Esophagus squamous epithelium (tissue), 4 donors: ENCODE data around the gene RIT2.

Experiments
- POLR2A ChIP-seq, 4 donors: fragments of 450-650 bp; IDR thresholded peaks; one replicate each; pipeline ENCODE4 v1.6.1; 2017; ENCODE audit warnings: antibody characterized with exemption in 4 of 4, mild to moderate bottlenecking in 4 of 4, moderate library complexity in 3 of 4
- TF ChIP-seq, protein P1 (sequence below), 6 experiments: fragments of 450-650 bp in 4 of 6; fragments of 200-600 bp in 2 of 6; sonication (generic) in 2 of 6; IDR thresholded peaks; one replicate each; pipeline ENCODE4 v1.5.1; 2016 to 2019; ENCODE audit warnings: antibody characterized with exemption in 6 of 6, mild to moderate bottlenecking in 4 of 6, moderate library complexity in 4 of 6

- TF ChIP-seq, protein P1, sequence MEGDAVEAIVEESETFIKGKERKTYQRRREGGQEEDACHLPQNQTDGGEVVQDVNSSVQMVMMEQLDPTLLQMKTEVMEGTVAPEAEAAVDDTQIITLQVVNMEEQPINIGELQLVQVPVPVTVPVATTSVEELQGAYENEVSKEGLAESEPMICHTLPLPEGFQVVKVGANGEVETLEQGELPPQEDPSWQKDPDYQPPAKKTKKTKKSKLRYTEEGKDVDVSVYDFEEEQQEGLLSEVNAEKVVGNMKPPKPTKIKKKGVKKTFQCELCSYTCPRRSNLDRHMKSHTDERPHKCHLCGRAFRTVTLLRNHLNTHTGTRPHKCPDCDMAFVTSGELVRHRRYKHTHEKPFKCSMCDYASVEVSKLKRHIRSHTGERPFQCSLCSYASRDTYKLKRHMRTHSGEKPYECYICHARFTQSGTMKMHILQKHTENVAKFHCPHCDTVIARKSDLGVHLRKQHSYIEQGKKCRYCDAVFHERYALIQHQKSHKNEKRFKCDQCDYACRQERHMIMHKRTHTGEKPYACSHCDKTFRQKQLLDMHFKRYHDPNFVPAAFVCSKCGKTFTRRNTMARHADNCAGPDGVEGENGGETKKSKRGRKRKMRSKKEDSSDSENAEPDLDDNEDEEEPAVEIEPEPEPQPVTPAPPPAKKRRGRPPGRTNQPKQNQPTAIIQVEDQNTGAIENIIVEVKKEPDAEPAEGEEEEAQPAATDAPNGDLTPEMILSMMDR (IDR thresholded peaks at IDR 0.05) = no peak
- TF ChIP-seq POLR2A (IDR thresholded peaks at IDR 0.05) = no peak
These were observed 21.8 kb downstream of the RIT2 start for GRCh38 chr18:43093646-43094045.
